WTC11 (cell line): Measurements from ENCODE around the gene GALNT11. TPM values are rescaled to one million over a fixed set of nuclear protein-coding genes. Genes with fewer than 3 reads are reported as not detected.
A peak's percentile ranks its signal among the peaks of the same experiment; 100 is the strongest.

Source experiments
- ATAC-seq: fragments of 200-7000 bp; cut with Tn5 transposase; 2 replicates; pipeline ENCODE4 v1.10.0; 2021; ENCODE audit warnings: mild to moderate bottlenecking, moderate library complexity
- CTCF ChIA-PET: fragments of 300-600 bp; sonication (Branson Sonifier 250); formaldehyde crosslinking; loops from one replicate; lab custom pipeline; 2021; ENCODE audit warnings: antibody characterized with exemption; lab: Charles Lee
- POLR2A ChIA-PET: fragments of 350-600 bp; sonication (Branson Sonifier 250); formaldehyde crosslinking; loops from one replicate; lab custom pipeline; 2021; ENCODE audit warnings: antibody characterized with exemption; lab: Charles Lee
- DNase-seq: peaks from one replicate; pipeline ENCODE4 v3.0.0; 2021; ENCODE audit warnings: low spot score
- H3K27ac Mint-ChIP-seq: 2 replicates; pipeline ENCODE4 v1.8.0; 2021; ENCODE audit warnings: mixed read lengths
- H3K27me3 Mint-ChIP-seq: 2 replicates; pipeline ENCODE4 v1.8.0; 2021; ENCODE audit warnings: low read depth, mild to moderate bottlenecking, moderate library complexity, mixed read lengths
- H3K36me3 Mint-ChIP-seq: 2 replicates; pipeline ENCODE4 v1.8.0; 2021; ENCODE audit warnings: mixed read lengths
- H3K4me1 Mint-ChIP-seq: 2 replicates; pipeline ENCODE4 v1.8.0; 2022; ENCODE audit warnings: mixed read lengths
- H3K4me3 Mint-ChIP-seq: 2 replicates; pipeline ENCODE4 v1.8.0; 2021; ENCODE audit warnings: mild to moderate bottlenecking, moderate library complexity, mixed read lengths
- H3K9me3 Mint-ChIP-seq: 2 replicates; pipeline ENCODE4 v1.8.0; 2021; ENCODE audit warnings: mixed read lengths
- ATF1 ChIP-seq: sonication (generic); formaldehyde crosslinking; IDR thresholded peaks from 2 replicates; pipeline ENCODE4 v1.8.1; 2023; ENCODE audit warnings: mild to moderate bottlenecking, moderate library complexity, missing genetic modification reagents
- CREB1 ChIP-seq: sonication (generic); formaldehyde crosslinking; IDR thresholded peaks from 2 replicates; pipeline ENCODE4 v1.8.0; 2023; ENCODE audit warnings: mild to moderate bottlenecking, missing genetic modification reagents
- GABPB1 ChIP-seq: sonication (generic); formaldehyde crosslinking; IDR thresholded peaks from 2 replicates; pipeline ENCODE4 v1.8.1; 2023; ENCODE audit warnings: mild to moderate bottlenecking, missing genetic modification reagents
- GTF2I ChIP-seq: fragments of 250-450 bp; sonication (Bioruptor Pico); conservative IDR thresholded peaks from 2 replicates; pipeline ENCODE4 v1.4.0; 2021; ENCODE audit warnings: mild to moderate bottlenecking
- HMGA2 ChIP-seq: fragments of 250-450 bp; sonication (Bioruptor Pico); IDR thresholded peaks from 2 replicates; pipeline ENCODE4 v1.4.0; 2021; ENCODE audit warnings: mild to moderate bottlenecking, moderate library complexity
- NFE2L1 ChIP-seq: sonication (generic); formaldehyde crosslinking; IDR thresholded peaks from 2 replicates; pipeline ENCODE4 v1.8.1; 2023; ENCODE audit warnings: missing genetic modification reagents
- NFYB ChIP-seq: sonication (generic); formaldehyde crosslinking; conservative IDR thresholded peaks from 2 replicates; pipeline ENCODE4 v1.8.0; 2022; ENCODE audit warnings: low read depth, missing genetic modification reagents
- NR3C1 ChIP-seq: sonication (generic); formaldehyde crosslinking; conservative IDR thresholded peaks from 2 replicates; pipeline ENCODE4 v1.8.1; 2023; ENCODE audit warnings: low read depth, mild to moderate bottlenecking, missing genetic modification reagents
- OVOL2 ChIP-seq: fragments of 250-450 bp; sonication (Bioruptor Pico); IDR thresholded peaks from 2 replicates; pipeline ENCODE4 v1.9.0; 2021; ENCODE audit warnings: mild to moderate bottlenecking, borderline replicate concordance
- SOX15 ChIP-seq: fragments of 250-450 bp; sonication (Bioruptor Pico); IDR thresholded peaks from 2 replicates; pipeline ENCODE4 v1.9.0; 2021; ENCODE audit warnings: mild to moderate bottlenecking
- ZNF138 ChIP-seq: sonication (generic); formaldehyde crosslinking; conservative IDR thresholded peaks from 2 replicates; pipeline ENCODE4 v1.8.1; 2022; ENCODE audit warnings: mild to moderate bottlenecking, moderate library complexity, missing genetic modification reagents
- ZNF416 ChIP-seq: fragments of 250-450 bp; sonication (Bioruptor Pico); IDR thresholded peaks from 2 replicates; pipeline ENCODE4 v1.9.0; 2021; ENCODE audit warnings: mild to moderate bottlenecking, inconsistent platforms
- total RNA-seq: library from RNA; stranded (reverse); gene quantifications from 3 replicates; pipeline ENCODE4 v1.2.3, GENCODE V29; 2021
- TF ChIP-seq, protein P1 (sequence below): sonication (generic); formaldehyde crosslinking; IDR thresholded peaks from 2 replicates; pipeline ENCODE4 v1.8.1; 2023; ENCODE audit warnings: mild to moderate bottlenecking, missing genetic modification reagents, moderate library complexity
- TF ChIP-seq, protein P2 (sequence below): sonication (generic); formaldehyde crosslinking; IDR thresholded peaks from 2 replicates; pipeline ENCODE4 v1.8.0; 2022; ENCODE audit warnings: mild to moderate bottlenecking, missing genetic modification reagents
- TF ChIP-seq, protein P3 (sequence below): sonication (generic); formaldehyde crosslinking; IDR thresholded peaks from 2 replicates; pipeline ENCODE4 v1.8.1; 2023; ENCODE audit warnings: mild to moderate bottlenecking, missing genetic modification reagents
- TF ChIP-seq, protein P4 (sequence below): sonication (generic); formaldehyde crosslinking; IDR thresholded peaks from 2 replicates; pipeline ENCODE4 v1.8.1; 2022; ENCODE audit warnings: low read depth, mild to moderate bottlenecking, moderate library complexity, missing genetic modification reagents, borderline replicate concordance
- TF ChIP-seq, protein P5 (sequence below): fragments of 250-450 bp; sonication (Bioruptor Pico); IDR thresholded peaks from 2 replicates; pipeline ENCODE4 v1.8.0; 2021; ENCODE audit warnings: mild to moderate bottlenecking

Gene GALNT11
- total RNA-seq, 1 experiment from 2014 or later: 24.0 TPM

DNA sequence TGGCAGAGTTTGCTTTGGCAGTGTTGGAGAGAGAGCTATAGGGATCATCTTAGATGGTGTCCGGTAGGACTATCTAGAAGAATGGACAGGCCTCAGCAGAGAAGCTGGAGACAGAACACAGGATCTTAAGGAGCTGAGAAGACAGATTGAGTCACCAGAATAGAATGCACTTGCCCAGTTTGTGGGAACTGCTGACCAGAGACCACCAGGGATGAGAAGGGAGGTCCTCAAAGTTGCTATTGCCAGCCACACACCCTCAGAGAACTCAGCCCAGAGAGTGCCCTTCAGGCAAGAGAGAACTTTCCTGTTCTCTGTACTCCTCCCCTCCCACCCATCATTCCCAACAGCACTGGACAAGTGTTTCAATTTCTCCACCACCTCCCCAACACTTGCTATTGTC, 25.3 kb upstream of the GALNT11 start (continued):
- TF ChIP-seq OVOL2 (CRISPR knock-in tag): no peak
- TF ChIP-seq, protein P1, sequence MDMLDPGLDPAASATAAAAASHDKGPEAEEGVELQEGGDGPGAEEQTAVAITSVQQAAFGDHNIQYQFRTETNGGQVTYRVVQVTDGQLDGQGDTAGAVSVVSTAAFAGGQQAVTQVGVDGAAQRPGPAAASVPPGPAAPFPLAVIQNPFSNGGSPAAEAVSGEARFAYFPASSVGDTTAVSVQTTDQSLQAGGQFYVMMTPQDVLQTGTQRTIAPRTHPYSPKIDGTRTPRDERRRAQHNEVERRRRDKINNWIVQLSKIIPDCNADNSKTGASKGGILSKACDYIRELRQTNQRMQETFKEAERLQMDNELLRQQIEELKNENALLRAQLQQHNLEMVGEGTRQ (CRISPR knock-in tag): no peak
- TF ChIP-seq, all 79 proteins: peak for 0

DNA sequence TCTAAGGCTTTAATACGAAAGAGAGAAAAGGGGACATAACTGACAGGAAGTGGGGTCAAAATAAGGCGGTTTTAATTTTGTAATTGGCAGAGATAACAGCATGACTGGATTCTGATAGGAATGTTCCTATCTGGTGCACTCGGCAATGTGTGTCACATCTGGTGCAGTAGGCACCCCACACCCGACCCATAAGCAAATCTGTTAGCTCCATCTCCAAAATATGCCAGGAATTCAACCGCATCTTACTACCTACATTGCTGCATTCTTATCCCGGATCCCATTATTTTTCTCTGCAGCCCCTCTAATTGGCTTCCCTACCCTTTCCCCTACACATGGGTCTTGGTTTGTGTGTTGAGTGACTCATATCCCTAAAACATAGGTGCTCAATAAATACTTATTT, 19.1 kb upstream of the GALNT11 start:
- Mint-ChIP-seq H3K36me3 (no peaks in the 10 kb centered on the region), H3K27ac (no peak overlapping the region), H3K4me3 (no peak overlapping the region), H3K9me3 (peaks cover 6% of the 10 kb centered on the region), H3K4me1 (no peaks in the 10 kb centered on the region), H3K27me3 (no peaks in the 10 kb centered on the region)
- ATAC-seq: no peak
- ChIA-PET POLR2A (interaction anchor here (0.7 kb wide), 1 partner anchor 52 kb away, joined by 3 read pairs; no protein-coding TSS in a partner anchor), CTCF (no interaction called here)
- DNase-seq: no peak
- TF ChIP-seq, protein P2, sequence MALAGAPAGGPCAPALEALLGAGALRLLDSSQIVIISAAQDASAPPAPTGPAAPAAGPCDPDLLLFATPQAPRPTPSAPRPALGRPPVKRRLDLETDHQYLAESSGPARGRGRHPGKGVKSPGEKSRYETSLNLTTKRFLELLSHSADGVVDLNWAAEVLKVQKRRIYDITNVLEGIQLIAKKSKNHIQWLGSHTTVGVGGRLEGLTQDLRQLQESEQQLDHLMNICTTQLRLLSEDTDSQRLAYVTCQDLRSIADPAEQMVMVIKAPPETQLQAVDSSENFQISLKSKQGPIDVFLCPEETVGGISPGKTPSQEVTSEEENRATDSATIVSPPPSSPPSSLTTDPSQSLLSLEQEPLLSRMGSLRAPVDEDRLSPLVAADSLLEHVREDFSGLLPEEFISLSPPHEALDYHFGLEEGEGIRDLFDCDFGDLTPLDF (CRISPR knock-in tag): no peak
- TF ChIP-seq, protein P3, sequence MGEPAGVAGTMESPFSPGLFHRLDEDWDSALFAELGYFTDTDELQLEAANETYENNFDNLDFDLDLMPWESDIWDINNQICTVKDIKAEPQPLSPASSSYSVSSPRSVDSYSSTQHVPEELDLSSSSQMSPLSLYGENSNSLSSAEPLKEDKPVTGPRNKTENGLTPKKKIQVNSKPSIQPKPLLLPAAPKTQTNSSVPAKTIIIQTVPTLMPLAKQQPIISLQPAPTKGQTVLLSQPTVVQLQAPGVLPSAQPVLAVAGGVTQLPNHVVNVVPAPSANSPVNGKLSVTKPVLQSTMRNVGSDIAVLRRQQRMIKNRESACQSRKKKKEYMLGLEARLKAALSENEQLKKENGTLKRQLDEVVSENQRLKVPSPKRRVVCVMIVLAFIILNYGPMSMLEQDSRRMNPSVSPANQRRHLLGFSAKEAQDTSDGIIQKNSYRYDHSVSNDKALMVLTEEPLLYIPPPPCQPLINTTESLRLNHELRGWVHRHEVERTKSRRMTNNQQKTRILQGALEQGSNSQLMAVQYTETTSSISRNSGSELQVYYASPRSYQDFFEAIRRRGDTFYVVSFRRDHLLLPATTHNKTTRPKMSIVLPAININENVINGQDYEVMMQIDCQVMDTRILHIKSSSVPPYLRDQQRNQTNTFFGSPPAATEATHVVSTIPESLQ (CRISPR knock-in tag): no peak
- TF ChIP-seq HMGA2: no peak
- TF ChIP-seq, protein P4, sequence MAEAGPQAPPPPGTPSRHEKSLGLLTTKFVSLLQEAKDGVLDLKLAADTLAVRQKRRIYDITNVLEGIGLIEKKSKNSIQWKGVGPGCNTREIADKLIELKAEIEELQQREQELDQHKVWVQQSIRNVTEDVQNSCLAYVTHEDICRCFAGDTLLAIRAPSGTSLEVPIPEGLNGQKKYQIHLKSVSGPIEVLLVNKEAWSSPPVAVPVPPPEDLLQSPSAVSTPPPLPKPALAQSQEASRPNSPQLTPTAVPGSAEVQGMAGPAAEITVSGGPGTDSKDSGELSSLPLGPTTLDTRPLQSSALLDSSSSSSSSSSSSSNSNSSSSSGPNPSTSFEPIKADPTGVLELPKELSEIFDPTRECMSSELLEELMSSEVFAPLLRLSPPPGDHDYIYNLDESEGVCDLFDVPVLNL (CRISPR knock-in tag): no peak
- TF ChIP-seq ZNF416 (CRISPR knock-in tag): no peak
- no peak for TF ChIP-seq NFYB
- no peak for TF ChIP-seq NR3C1 (CRISPR knock-in tag)
- TF ChIP-seq, protein P5, sequence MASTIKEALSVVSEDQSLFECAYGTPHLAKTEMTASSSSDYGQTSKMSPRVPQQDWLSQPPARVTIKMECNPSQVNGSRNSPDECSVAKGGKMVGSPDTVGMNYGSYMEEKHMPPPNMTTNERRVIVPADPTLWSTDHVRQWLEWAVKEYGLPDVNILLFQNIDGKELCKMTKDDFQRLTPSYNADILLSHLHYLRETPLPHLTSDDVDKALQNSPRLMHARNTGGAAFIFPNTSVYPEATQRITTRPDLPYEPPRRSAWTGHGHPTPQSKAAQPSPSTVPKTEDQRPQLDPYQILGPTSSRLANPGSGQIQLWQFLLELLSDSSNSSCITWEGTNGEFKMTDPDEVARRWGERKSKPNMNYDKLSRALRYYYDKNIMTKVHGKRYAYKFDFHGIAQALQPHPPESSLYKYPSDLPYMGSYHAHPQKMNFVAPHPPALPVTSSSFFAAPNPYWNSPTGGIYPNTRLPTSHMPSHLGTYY: no peak
- TF ChIP-seq GABPB1 (CRISPR knock-in tag): no peak

DNA sequence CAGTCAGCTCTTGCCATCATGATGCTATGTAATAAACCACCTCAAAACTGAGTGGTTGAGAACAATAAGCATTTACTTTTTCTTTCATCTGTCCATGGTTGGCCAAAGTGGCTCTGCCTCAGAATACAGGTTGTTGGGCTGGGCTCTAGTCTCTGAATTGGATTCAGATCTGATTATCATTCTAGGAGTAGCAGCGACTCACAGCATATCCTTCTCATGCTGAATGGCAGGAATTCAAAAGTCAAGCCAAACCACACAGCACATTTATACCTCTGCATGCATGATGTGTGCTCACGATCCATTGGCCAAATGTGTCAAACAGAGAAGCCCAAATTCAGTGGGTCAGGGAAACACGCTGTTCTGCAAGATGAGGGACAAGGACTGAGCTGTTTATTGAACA, 13.6 kb upstream of the GALNT11 start:
- CTCF ChIA-PET: no interaction called here
- no peaks in the 10 kb centered on the region; the same call in 1 of the 2 replicates for H3K36me3 Mint-ChIP-seq
- POLR2A ChIA-PET: no interaction called here
- no peaks in the 10 kb centered on the region; the same call in none of the 2 replicates for H3K27me3 Mint-ChIP-seq
- TF ChIP-seq ATF1 (CRISPR knock-in tag) (no peak), CREB1 (CRISPR knock-in tag) (no peak), NFE2L1 (CRISPR knock-in tag) (no peak), ZNF138 (CRISPR knock-in tag) (no peak)
- ATAC-seq (no peak), DNase-seq (no peak)
- no peaks in the 10 kb centered on the region for H3K4me1 Mint-ChIP-seq
- no peak overlapping the region for H3K27ac Mint-ChIP-seq
- peaks cover 8% of the 10 kb centered on the region for H3K9me3 Mint-ChIP-seq
- H3K4me3 Mint-ChIP-seq: no peak overlapping the region

DNA sequence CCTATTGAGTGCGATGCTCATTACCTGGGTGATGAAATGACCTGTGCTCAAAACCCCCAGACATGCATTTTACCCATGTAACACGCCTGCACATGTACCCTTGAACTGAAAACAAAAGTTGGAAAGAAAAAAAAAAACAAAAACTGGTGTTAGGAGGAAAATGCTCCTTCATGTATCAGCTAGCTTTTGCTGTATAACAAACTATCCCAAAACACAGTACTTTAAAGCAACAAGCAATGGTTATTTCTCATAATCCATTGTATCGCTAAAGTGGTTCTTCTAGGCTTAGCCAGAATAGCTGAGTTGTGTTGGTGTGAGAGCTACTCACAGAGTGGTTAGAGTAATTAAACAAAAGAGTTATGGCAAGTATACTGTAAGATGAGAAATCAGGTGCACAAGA, 12.2 kb upstream of the GALNT11 start:
- ChIA-PET CTCF (no interaction called here), POLR2A (interaction anchor here (0.7 kb wide), 1 partner anchor 9 kb away, joined by 3 read pairs; no protein-coding TSS in a partner anchor)
- ATAC-seq (no peak), DNase-seq (no peak)
- H3K9me3 Mint-ChIP-seq: peaks cover 8% of the 10 kb centered on the region
- 0 out of 2 replicates have a peak, but pooled peaks have one; percentile 23 for TF ChIP-seq GTF2I
- no peak for TF ChIP-seq SOX15 (CRISPR knock-in tag)
- no peak overlapping the region for H3K27ac Mint-ChIP-seq
- H3K36me3 Mint-ChIP-seq: no peaks in the 10 kb centered on the region; the same call in 1 of the 2 replicates
- no peak overlapping the region for H3K4me3 Mint-ChIP-seq
- no peaks in the 10 kb centered on the region; the same call in none of the 2 replicates for H3K27me3 Mint-ChIP-seq
- no peaks in the 10 kb centered on the region for H3K4me1 Mint-ChIP-seq
